Measurements from ENCODE around the gene CTNNA3.

DNA sequence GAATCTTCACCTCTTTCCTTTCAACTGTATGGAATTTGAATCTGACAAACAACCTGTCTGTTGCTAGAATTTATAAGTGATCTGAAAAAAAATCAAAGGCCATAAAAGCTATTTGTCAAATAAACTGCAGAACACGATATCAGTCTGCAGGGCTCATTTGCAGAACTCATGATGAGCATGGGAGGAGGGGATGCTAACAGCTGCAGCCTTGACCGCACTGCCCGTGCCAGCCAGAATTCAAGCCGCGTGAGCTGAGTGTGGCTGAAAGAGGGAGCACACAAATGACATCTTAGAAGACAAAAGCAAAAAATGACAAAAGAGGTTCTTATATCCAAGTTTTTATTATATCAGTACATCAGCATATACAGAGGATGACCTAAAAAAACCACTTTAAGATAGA is 754.5 kb downstream of the CTNNA3 start:
- TF ChIP-seq, protein P1, sequence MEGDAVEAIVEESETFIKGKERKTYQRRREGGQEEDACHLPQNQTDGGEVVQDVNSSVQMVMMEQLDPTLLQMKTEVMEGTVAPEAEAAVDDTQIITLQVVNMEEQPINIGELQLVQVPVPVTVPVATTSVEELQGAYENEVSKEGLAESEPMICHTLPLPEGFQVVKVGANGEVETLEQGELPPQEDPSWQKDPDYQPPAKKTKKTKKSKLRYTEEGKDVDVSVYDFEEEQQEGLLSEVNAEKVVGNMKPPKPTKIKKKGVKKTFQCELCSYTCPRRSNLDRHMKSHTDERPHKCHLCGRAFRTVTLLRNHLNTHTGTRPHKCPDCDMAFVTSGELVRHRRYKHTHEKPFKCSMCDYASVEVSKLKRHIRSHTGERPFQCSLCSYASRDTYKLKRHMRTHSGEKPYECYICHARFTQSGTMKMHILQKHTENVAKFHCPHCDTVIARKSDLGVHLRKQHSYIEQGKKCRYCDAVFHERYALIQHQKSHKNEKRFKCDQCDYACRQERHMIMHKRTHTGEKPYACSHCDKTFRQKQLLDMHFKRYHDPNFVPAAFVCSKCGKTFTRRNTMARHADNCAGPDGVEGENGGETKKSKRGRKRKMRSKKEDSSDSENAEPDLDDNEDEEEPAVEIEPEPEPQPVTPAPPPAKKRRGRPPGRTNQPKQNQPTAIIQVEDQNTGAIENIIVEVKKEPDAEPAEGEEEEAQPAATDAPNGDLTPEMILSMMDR (conservative IDR thresholded peaks at IDR 0.05; ENCODE audit: low read depth, low read length): no peak
- TF ChIP-seq POLR2A (IDR thresholded peaks at IDR 0.05; ENCODE audit: low read depth, low read length): no peak
- TF ChIP-seq RAD21 (IDR thresholded peaks at IDR 0.05; ENCODE audit: low read length): no peak
- TF ChIP-seq, protein P2, sequence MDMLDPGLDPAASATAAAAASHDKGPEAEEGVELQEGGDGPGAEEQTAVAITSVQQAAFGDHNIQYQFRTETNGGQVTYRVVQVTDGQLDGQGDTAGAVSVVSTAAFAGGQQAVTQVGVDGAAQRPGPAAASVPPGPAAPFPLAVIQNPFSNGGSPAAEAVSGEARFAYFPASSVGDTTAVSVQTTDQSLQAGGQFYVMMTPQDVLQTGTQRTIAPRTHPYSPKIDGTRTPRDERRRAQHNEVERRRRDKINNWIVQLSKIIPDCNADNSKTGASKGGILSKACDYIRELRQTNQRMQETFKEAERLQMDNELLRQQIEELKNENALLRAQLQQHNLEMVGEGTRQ (IDR thresholded peaks at IDR 0.05; ENCODE audit: low read depth, low read length): no peak
